LNCaP clone FGC (cell line): Measurements from ENCODE around the gene ARHGEF1.
A peak's percentile ranks its signal among the peaks of the same experiment; 100 is the strongest.

Experiments
- DNase-seq: peaks from one replicate; pipeline ENCODE4 v3.0.0-alpha.2; 2011; ENCODE audit warnings: low read depth
- H3K4me3 ChIP-seq: 2 replicates; pipeline ENCODE4 v1.5.1; 2011; ENCODE audit warnings: mild to moderate bottlenecking, low read depth, low read length, control low read depth
- TF ChIP-seq, protein P1 (sequence below): IDR thresholded peaks from 2 replicates; pipeline ENCODE4 v1.5.1; 2012; ENCODE audit warnings: mild to moderate bottlenecking; ENCODE audit not compliant: control insufficient read depth, insufficient read depth; ENCODE audit errors: extremely low read depth

The ARHGEF1 gene

DNA sequence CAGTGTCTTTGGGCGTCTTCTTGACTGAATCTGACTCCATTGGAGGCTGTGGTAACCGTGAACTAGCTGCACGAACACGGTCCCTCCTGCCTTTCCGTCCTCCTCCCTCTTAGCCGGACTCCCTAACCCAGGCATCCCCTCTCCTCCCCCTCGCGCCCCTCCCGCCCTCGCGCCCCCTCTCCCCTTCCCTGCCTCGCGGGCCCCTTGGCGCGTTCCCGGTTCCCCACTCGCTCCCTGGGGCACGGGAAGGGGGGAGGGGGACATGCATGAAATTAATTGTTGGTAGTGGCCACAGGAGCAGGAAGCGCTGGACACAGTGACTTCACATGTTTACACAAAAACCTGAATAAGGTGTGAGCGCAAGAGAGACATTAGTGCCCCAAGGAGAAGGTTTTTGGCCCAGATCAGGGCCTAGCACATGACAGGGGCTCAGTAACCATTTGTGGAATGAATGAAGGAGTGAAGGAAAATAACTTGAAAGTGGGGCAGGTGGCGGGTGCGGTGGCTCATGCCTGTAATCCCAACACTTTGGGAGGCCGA lies 37.9 kb upstream of the ARHGEF1 start:
- no peak overlapping the region for H3K4me3 ChIP-seq
- DNase-seq: peak; percentile 21
- TF ChIP-seq, protein P1, sequence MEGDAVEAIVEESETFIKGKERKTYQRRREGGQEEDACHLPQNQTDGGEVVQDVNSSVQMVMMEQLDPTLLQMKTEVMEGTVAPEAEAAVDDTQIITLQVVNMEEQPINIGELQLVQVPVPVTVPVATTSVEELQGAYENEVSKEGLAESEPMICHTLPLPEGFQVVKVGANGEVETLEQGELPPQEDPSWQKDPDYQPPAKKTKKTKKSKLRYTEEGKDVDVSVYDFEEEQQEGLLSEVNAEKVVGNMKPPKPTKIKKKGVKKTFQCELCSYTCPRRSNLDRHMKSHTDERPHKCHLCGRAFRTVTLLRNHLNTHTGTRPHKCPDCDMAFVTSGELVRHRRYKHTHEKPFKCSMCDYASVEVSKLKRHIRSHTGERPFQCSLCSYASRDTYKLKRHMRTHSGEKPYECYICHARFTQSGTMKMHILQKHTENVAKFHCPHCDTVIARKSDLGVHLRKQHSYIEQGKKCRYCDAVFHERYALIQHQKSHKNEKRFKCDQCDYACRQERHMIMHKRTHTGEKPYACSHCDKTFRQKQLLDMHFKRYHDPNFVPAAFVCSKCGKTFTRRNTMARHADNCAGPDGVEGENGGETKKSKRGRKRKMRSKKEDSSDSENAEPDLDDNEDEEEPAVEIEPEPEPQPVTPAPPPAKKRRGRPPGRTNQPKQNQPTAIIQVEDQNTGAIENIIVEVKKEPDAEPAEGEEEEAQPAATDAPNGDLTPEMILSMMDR: no peak

DNA sequence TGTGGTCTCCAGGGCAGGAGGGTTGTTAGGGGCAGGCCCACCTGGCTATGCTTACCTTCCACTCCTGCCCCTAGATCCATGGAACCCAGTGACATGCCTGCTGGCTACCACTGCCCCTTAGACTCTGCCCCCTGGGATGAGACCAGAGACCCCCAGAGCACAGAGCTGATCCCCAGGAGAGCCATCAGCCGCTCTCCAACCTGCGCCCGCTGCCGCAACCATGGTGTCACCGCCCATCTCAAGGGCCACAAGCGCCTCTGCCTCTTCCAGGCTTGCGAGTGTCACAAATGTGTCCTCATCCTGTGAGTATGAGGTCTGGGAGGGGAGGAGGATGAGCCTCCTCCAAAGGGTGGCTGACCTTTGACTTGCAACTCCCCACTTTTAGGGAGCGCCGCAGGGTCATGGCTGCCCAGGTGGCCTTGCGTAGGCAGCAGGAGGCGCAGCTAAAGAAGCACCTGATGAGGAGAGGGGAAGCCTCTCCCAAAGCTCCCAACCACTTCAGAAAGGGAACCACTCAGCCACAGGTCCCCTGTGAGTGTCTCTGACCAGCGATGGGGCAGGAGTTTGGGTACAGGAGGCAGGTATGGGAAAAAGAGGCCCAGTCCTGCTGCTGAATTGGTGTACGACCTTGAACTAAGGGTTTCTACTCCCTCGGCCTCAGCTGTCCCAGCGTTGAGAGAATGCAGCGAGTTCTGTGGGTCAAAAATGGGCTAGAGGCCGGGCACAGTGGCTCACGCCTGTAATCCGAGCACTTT lies 35.5 kb upstream of the ARHGEF1 start:
- TF ChIP-seq, protein P1: no peak
- H3K4me3 ChIP-seq: no peak overlapping the region
- no peak for DNase-seq

DNA sequence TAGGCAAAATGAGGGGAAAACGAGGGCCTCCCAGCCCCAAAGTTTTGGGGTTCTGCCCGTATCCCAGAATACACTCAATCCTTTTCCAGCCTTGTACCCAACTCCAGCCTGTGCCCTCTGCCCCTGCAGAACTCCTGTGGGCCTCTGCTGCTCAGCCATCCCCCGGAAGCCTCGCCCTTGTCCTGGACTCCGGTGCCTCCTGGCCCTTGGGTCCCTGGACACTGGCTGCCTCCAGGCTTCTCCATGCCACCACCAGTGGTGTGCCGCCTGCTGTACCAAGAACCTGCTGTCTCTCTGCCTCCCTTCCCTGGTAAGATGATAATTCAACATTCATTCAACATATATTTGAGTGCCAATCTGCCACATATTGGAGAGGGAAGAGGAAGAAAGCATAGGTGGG lies 34.3 kb upstream of the ARHGEF1 start:
- TF ChIP-seq, protein P1: no peak
- DNase-seq: no peak

GRCh38 chr19:41849067-41849466 lies 33.9 kb upstream of the ARHGEF1 start:
- TF ChIP-seq, protein P1: no peak
- H3K4me3 ChIP-seq: no peak overlapping the region
- no peak for DNase-seq

More for the DNA sequence above, 34.3 kb upstream of the ARHGEF1 start:
- H3K4me3 ChIP-seq: no peak overlapping the region

DNA sequence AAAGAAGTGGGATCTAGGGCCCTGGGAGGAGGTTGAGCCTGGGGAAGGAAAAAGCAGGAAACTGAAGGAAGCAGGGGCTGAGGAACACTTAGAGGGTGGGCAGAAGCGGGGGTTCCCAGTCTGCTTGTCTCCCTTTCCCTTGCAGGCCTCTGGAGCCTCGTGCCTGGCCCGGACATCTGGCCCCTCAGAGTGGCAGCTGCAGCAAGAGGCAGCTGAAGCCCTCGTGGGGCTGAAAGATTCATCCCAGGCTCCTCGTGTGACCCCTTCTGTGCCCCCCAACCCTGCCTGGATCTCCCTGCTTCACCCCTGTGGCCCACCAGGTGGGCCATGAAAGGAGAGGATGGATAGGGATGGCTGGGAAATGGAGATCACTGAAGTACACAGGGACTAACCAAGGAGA lies 32.6 kb upstream of the ARHGEF1 start:
- no peak for DNase-seq
- TF ChIP-seq, protein P1: no peak
- no peak overlapping the region for H3K4me3 ChIP-seq

DNA sequence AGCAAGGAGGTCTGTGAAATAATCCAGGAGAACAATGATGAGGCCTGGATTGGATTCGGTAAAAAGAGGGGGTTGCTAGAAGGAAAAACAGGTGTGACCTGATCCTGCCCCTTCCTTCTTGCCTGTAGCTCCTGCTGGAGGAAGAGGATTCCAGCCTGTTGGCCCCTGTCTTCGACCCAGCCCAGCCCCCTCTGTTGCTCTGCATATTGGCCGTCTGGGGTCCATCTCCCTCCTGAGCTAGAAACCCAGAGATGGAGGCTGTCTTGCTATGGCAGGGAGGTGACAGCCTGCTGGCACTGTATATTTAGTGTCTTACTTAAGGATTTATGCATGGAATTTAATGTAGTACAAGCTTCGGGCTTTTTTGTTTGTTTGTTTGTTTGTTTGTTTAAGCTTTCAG lies 31.5 kb upstream of the ARHGEF1 start:
- DNase-seq: no peak
- TF ChIP-seq, protein P1: no peak
- no peak overlapping the region for H3K4me3 ChIP-seq

DNA sequence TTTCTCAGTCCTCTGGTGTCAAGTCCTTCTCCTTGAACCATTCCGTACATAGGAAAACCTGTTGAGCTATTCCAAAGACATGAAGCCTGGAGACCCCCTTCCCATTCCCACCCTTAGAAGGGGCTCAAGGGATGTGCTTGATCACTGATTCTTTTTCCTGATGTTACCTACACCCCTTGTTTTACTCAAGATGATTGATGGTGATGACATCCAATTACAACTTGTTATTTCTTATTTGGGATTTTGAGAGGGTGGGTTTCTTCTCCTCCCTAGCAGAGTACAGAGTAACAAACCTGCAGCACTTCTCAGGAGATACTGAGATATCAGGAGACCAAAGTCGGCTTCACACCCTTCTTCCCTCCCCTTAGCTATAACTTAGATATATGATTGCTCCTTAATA lies 29.6 kb upstream of the ARHGEF1 start:
- TF ChIP-seq, protein P1: no peak
- no peak overlapping the region for H3K4me3 ChIP-seq
- DNase-seq: no peak
